ENCODE measurements around the gene PRKG1. TPM values are rescaled to one million over a fixed set of nuclear protein-coding genes. Genes with fewer than 3 reads are reported as not detected.

Gene PRKG1
- total RNA-seq, 1 experiment from 2014 or later = 10.4 TPM

DNA sequence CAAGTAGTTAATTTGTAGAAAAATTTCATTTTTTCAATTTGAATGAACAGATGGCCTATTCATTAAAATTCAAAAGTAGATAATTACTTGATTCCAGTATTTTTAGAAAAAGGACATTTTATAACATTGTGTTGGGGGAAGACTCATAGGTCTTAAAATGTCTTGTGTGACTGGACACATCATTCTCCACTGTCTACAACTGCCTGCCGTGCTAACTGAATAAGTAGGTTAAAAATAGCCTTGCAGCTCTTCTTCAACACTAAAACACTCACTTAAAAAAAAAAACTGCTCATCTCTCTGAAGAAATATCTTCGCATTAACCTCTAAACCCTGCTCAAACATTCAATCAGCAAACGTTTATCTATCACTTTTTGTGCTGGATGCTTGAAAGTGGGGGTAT is 371.3 kb downstream of the PRKG1 start:
- no peak overlapping the region for H2AK5ac ChIP-seq (ENCODE audit: insufficient read length, low read length)
- H3K27me3 Mint-ChIP-seq (ENCODE audit: low read depth) = no peaks in the 10 kb centered on the region
- H3K18ac ChIP-seq (ENCODE audit: insufficient read length, low read depth, low read length) = no peak overlapping the region
- H2AFZ ChIP-seq (ENCODE audit: low read length) = no peak overlapping the region
- H3K4me2 ChIP-seq (ENCODE audit: insufficient read depth, insufficient read length, low read length) = no peak overlapping the region
- no peaks in the 10 kb centered on the region for H3K27me3 ChIP-seq (ENCODE audit: insufficient read depth, low read length)
- H4K5ac ChIP-seq (ENCODE audit: insufficient read length, low read depth, low read length) = no peak overlapping the region
- DNase-seq = no peak
- no peak overlapping the region for H4K91ac ChIP-seq (ENCODE audit: insufficient read length, low read depth, low read length)
- H3K27ac Mint-ChIP-seq = no peak overlapping the region
- no peaks in the 10 kb centered on the region for H3K4me1 ChIP-seq (ENCODE audit: insufficient read depth, low read length)
- TF ChIP-seq, protein P1, sequence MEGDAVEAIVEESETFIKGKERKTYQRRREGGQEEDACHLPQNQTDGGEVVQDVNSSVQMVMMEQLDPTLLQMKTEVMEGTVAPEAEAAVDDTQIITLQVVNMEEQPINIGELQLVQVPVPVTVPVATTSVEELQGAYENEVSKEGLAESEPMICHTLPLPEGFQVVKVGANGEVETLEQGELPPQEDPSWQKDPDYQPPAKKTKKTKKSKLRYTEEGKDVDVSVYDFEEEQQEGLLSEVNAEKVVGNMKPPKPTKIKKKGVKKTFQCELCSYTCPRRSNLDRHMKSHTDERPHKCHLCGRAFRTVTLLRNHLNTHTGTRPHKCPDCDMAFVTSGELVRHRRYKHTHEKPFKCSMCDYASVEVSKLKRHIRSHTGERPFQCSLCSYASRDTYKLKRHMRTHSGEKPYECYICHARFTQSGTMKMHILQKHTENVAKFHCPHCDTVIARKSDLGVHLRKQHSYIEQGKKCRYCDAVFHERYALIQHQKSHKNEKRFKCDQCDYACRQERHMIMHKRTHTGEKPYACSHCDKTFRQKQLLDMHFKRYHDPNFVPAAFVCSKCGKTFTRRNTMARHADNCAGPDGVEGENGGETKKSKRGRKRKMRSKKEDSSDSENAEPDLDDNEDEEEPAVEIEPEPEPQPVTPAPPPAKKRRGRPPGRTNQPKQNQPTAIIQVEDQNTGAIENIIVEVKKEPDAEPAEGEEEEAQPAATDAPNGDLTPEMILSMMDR (conservative IDR thresholded peaks at IDR 0.05) = no peak
- no peak overlapping the region for H4K8ac ChIP-seq (replicated peaks; ENCODE audit: insufficient read length, low read depth, low read length)
- H3K27ac ChIP-seq (ENCODE audit: insufficient read length, low read depth, low read length) = no peak overlapping the region
- H3K36me3 Mint-ChIP-seq (ENCODE audit: insufficient read depth in 1 of 3, low read depth in 3 of 3) = no peaks in the 10 kb centered on the region
- no peak overlapping the region for H3K4ac ChIP-seq (ENCODE audit: low read depth, low read length)
- 0 out of 4 replicates have a peak, but pooled peaks cover 0 to 3% of the 10 kb centered on the region in 2 experiments for H3K4me1 Mint-ChIP-seq
- H3K23ac ChIP-seq (ENCODE audit: insufficient read length, low read depth, low read length) = no peak overlapping the region
- H3T11ph ChIP-seq (ENCODE audit: low read length) = no peak overlapping the region
- no peak overlapping the region for H2BK15ac ChIP-seq (ENCODE audit: low read depth, low read length)
- no peak overlapping the region for H3K14ac ChIP-seq (ENCODE audit: insufficient read depth, low read length)
- no peak overlapping the region for H2BK5ac ChIP-seq (ENCODE audit: insufficient read length, low read length)
- H3K9ac ChIP-seq (ENCODE audit: extremely low read depth, insufficient read length, low read length) = no peak overlapping the region
- WGBS (ENCODE audit: extremely low coverage, insufficient read length, low lambda C conversion rate) = no CpG with 5 or more reads among the region's 3 CpGs
- no peaks in the 10 kb centered on the region for H3K9me3 Mint-ChIP-seq
- H3K79me2 ChIP-seq (ENCODE audit: insufficient read depth, low read length) = no peaks in the 10 kb centered on the region
- H3K23me2 ChIP-seq (ENCODE audit: insufficient read length, low read depth, low read length, poor library complexity, severe bottlenecking) = no peaks in the 10 kb centered on the region
- H4K20me1 ChIP-seq (ENCODE audit: control insufficient read depth, insufficient read depth, insufficient read length) = no peaks in the 10 kb centered on the region
- H2BK12ac ChIP-seq (ENCODE audit: insufficient read length, low read depth, low read length) = no peak overlapping the region
- H3K9me3 ChIP-seq (ENCODE audit: control insufficient read depth, low read depth, low read length) = no peaks in the 10 kb centered on the region
- H2BK120ac ChIP-seq (ENCODE audit: low read depth, low read length, poor library complexity, severe bottlenecking) = no peak overlapping the region
- no peak overlapping the region for H3K4me3 Mint-ChIP-seq
- no peaks in the 10 kb centered on the region for H3K79me1 ChIP-seq (ENCODE audit: insufficient read depth, low read depth, low read length, poor library complexity, severe bottlenecking)
- no peak overlapping the region for H2BK20ac ChIP-seq (ENCODE audit: low read depth, low read length, poor library complexity, severe bottlenecking)
- no peak overlapping the region for H3K56ac ChIP-seq (ENCODE audit: insufficient read length, low read depth, low read length)

Data from H9 (cell line).